GM21381 (cell line): ENCODE measurements around the gene HEPH.
"Not testable (repeated sequence)": the region's sequence is repeated elsewhere in the genome, so short reads cannot be mapped to it uniquely, and the experiment has no call there.

Source experiments
- ATAC-seq: cut with Tn5 transposase; IDR thresholded peaks from one replicate; pipeline ENCODE4 v1.9.1; 2021; ENCODE audit warnings: mild to moderate bottlenecking, moderate library complexity; ENCODE audit not compliant: unreplicated experiment

The HEPH gene

GRCh38 chrX:66163849-66164411 lies at the start of gene HEPH:
TSS of gene HEPH (plus strand) at chrX:66164247. CDS start at chrX:66170571, 6,324 bp downstream.
- peak; percentile 76 for ATAC-seq

- not testable (repeated sequence) for ATAC-seq
Observed at GRCh38 chrX:66118722-66119121, 45.3 kb upstream of the HEPH start.

GRCh38 chrX:66121354-66121753 lies 42.7 kb upstream of the HEPH start:
- ATAC-seq, result not testable (repeated sequence)

GRCh38 chrX:66126662-66127061 lies 37.4 kb upstream of the HEPH start:
- ATAC-seq, result no peak

GRCh38 chrX:66130469-66130868 lies 33.6 kb upstream of the HEPH start:
- no peak for ATAC-seq

GRCh38 chrX:66135284-66135683 lies 28.8 kb upstream of the HEPH start:
- ATAC-seq, result not testable (repeated sequence)

- ATAC-seq, result no peak
Observed at GRCh38 chrX:66142351-66142750, 21.7 kb upstream of the HEPH start.

- ATAC-seq, result no peak
Observed at GRCh38 chrX:66144258-66144657, 19.8 kb upstream of the HEPH start.

GRCh38 chrX:66149519-66149918 lies 14.5 kb upstream of the HEPH start:
- no peak for ATAC-seq

- ATAC-seq, result no peak
Observed at GRCh38 chrX:66150163-66150562, 13.9 kb upstream of the HEPH start.

- ATAC-seq, result no peak
Observed at GRCh38 chrX:66162331-66162822, 1.7 kb upstream of the HEPH start.

- ATAC-seq, result peak; percentile 43
Observed at GRCh38 chrX:66163447-66163846, 600 bp upstream of the HEPH start.

- ATAC-seq, result no peak
Observed at GRCh38 chrX:66164470-66164869, 423 bp downstream of the HEPH start.

- no peak for ATAC-seq
Observed at GRCh38 chrX:66164931-66165330, 884 bp downstream of the HEPH start.

GRCh38 chrX:66166671-66167070 lies 2.6 kb downstream of the HEPH start:
- no peak for ATAC-seq

GRCh38 chrX:66167431-66167830 lies 3.4 kb downstream of the HEPH start:
- no peak for ATAC-seq

GRCh38 chrX:66176134-66176533 lies 12.1 kb downstream of the HEPH start:
- no peak for ATAC-seq

- no peak for ATAC-seq
Observed at GRCh38 chrX:66191563-66191962, 27.5 kb downstream of the HEPH start.

GRCh38 chrX:66193821-66194220 lies 29.8 kb downstream of the HEPH start:
- ATAC-seq, result no peak

- peak; percentile 62 for ATAC-seq
Observed at GRCh38 chrX:66200050-66200664, 36.1 kb downstream of the HEPH start.

GRCh38 chrX:66200855-66201795 lies 37.1 kb downstream of the HEPH start:
- no peak for ATAC-seq

- no peak for ATAC-seq
Observed at GRCh38 chrX:66203114-66203513, 39.1 kb downstream of the HEPH start.
